ENCODE results near the gene SPNS1.
"Not testable (repeated sequence)": the region's sequence is repeated elsewhere in the genome, so short reads cannot be mapped to it uniquely, and the experiment has no call there.

DNA sequence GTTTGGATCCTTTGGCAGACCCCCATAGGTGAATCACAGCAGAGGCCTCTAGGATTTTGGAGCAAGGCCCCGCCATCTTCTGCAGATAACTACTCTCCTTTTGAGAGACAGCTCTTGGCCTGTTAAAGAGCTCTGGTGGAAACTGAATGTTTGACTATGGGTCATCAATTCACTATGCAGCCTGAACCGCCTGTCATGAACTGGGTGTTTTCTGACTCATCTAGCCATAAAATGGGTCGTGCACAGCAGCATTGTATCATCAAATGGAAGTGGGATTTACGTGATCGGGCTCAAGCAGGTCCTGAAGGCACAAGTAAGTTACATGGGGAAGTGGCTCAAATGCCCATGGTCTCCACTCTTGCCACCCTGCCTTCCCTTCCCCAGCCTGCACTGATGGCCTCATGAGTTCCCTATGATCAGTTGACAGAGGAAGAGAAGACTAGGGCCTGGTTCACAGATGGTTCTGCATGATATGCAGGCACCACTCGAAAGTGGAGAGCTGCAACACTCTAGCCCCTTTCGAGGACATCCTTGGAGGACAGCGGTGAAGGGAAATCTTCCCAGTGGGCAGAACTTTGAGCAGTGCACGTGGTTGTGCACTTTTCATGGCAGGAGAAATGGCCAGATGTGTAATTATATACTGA lies 30.0 kb downstream of the SPNS1 start:
- not testable (repeated sequence) for TF ChIP-seq CTCF (conservative IDR thresholded peaks at IDR 0.05); EZH2 (IDR thresholded peaks at IDR 0.05; ENCODE audit: low read depth)

All from PC-9 (cell line).